Stimulated activated CD8-positive, alpha-beta memory T cell treated with anti-CD3 and anti-CD28 coated beads, Interleukin-4, amount 100 ng/mL, for 24 hours (primary cell): ENCODE data around the gene KSR1.

Experiments used
- DNase-seq: peaks from one replicate; pipeline ENCODE4 v3.0.0-alpha.2; 2020; ENCODE audit warnings: low read depth

Gene KSR1

DNA sequence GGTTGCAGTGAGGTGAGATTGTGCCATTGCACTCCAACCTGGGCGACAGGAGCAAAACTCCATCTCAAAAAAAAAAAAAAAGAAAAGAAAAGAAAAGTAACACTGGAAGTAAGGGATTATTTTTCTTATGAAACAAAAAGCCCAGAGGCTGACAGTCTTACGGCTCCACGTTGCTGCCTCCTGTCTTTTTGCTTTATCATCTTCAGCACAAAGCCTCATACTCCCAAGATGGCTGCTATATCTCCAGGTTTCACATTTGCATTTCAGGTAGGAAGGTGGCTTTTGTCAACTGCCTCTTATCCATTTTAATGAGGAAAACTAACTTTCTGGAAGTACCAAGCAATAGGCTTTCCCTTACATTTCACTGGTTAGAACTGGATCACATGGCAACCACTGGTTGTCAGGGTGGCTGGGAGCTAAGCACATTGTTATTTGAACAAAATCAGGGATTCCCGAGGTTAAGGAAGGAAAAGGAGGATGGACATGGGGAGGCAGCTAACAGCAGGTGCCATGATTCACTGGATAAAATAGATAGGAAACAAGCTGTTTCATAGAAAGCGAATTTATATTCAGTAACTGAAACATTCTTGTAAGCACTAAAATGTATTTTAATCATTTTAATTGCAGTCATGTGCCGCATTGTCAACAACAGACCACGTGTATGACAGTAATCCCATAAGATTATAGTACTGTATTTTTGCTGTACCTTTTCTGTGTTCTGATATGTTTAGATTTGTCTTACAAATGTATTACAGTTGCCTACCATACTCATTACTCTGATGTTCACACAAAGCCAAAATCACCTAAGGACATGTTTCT, 58.6 kb downstream of the KSR1 start:
- DNase-seq, result no peak

DNA sequence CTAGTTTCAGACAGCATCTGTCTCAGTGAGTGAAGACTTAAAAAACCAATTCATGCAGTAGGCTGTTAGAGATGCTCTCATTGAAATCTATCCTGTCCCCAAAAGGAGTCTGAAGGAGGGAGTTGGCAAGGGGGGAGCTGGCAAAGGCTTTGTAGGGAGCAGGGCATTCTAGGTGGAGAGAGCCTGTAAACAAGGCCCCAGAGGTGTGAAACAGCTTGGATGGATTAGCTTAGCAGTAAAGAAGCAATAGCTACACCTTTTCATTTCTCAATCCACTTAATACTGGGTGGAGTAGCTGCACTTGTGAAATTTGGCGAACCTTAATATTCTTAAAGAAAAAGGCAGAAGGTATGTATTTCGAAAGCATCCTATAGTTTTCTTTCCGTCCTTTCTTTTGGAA, 61.8 kb downstream of the KSR1 start:
- DNase-seq, result no peak

DNA sequence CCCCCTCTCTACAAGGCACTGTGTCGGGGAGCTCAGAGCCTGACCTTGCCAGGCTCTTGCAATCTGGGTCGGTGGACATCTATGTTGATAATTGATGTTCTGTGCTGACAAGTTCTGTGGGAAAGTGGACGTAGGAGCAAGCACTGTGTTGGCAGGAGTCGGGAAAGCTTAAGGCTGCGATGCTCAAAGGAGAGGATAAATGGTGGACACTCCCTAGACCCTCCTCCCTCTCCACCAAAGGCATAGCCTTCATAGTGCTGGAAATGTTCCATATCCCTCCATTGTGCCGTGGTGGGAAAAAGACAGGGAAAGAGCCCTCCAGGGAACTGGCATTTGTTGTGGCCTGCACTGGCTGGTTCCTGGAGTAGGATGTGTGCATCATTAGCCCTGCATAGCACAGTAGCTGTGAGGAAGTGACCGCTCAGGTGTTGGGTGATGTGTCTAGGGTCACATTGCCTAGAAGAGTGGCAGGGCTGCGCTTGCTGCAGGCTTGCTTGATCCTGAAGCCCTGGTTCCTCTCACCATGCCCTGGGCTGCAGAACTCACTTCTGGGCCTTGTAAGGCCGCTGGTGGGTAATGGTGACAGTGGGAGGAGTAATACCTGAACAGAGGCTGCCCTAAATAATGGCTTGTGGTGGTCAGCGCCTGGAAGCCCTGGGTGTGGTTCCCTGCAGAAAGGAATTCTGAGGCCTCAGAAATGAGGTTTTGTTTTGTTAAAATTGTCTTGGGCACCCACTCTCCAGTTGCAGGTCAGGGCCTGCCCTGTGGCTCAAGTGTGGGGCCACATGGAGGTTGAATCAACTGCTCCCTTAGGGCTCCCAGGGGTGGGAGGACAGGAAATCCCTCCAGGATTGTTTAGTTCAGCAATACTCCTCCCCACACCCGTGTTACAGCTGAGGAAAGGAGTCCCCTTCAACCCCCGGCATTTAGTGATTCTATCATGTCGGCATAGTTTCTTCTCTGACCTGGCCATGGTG, 62.6 kb downstream of the KSR1 start:
- DNase-seq, result no peak

DNA sequence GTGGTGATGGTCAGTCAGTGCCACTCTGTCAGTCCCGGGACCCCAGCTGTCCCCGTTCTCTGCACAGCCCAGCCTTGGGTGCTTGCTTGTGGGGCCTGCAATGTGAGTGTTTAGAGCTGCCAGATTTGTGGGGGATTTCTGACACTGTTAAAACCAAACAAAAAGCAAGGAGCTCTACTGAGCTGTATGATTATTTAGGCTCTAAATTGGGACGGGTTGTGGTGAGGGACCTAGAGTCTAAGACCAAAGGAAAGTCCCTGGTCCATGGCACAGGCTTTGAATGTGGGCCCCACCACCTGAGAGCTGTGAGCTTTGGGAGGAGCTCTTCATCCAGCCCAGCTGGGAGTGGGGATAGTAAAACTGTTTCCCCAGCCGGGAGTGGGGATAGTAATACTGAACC, 63.3 kb downstream of the KSR1 start:
- DNase-seq, result no peak

DNA sequence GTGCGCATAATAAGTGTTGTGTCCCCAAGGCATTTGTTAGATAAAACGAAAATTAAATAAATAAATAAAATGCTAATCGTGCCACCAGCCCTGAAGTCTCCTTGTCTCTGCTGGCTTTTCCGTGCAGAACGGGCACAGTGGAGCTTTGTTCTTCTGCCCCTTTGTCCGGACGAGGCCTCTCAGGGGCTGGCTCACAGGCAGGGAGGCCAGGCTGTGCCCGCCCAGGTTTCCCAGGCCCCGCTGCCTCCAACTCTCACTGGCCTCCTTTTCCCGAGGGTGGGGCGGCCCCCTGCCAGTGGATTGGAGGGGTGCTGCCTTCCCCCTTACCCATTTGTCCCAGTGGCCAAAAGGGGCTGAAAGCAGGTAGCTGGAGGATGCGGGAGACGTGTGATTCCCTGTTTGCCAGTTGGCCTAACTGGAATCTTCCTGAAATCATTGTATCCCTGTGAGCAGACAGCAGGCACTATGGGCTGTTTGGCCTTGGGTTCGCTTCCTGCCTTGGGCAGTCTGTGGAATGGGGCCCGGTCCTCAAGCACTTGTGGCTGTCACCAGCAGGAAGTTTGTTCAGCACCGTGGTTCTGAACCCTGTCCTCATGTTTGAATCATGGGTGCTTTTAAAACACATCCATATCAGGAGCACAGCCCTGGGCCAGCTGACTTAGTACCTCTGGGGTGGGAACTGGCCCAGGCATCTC, 64.4 kb downstream of the KSR1 start:
- DNase-seq, result no peak

DNA sequence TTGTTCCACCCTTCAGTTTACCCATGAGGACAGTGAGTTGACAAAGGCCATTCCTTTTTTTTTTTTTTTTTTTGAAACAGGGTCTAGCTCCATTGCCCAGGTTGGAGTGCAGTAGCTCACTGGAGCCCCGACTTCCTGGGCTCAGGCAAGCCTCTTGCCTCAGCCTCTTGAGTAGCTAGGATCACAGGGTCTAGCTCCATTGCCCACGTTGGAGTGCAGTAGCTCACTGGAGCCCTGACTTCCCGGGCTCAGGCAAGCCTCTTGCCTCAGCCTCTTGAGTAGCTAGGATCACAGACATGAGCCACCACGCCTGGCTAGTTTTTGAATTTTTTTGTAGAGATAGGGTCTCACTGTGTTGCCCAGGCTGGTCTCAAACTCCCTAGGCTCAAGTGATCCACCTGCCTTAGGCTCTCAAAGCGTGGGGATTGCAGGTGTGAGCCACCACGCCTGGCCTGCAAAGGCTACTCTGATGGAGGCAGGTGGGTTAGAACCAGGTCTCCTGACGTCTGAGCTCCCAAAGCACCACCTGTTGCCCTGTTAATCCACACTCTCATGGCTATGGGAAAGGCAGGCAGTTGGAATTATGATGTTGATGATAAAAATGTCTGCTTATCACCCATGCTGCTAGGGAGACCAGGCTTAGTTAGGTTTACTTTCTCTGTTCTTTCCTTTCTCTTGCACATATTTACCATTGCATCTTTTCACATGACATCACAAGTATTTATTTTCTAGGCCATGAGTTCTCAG, 65.2 kb downstream of the KSR1 start:
- no peak for DNase-seq

GRCh38 chr17:27522028-27522635, 65.9 kb downstream of the KSR1 start:
- DNase-seq, result no peak

- no peak for DNase-seq
Measured at GRCh38 chr17:27523712-27524111, 67.5 kb downstream of the KSR1 start.

DNA sequence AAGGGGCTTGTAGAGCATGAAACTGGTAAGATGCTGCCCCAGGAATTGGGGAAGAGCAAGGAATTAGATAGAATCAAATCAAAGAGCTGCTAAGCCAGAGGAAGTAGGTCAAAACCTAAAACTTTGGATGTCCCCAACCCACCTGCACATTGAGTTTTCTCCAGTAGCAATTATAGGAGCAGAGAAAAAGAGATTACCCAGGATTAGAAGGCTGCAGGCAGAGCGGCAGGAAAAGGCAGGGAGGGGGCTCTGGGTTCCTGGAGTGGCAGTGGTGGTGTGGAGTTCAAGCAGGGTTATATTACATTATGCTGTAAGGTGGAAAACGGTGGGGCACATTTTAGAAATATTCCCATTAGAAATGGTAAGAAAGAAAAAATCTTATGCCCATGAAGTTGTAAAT, 68.3 kb downstream of the KSR1 start:
- DNase-seq, result no peak

DNA sequence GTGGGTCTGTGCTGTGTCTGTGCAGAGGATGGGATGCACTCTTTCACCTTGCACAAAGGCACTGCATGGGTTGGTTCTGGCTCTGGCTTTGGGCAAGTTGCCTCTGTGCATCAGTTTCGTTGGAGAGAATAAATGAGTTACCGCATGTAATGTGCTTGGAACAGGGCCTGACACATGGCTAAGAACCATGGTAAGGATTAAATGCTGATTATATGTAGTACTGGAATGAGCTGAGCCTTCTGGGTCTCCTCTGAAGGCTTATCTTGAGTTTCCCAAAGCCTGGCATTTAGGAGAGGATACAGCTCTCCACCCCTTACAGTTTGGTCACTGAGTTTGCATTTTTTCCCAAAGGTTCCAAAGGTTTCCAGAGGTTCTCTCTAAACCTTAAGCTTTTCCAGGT, 69.1 kb downstream of the KSR1 start:
- DNase-seq, result no peak

GRCh38 chr17:27525836-27526603, 69.8 kb downstream of the KSR1 start:
- DNase-seq, result no peak

- peak; percentile 22 for DNase-seq
Measured at GRCh38 chr17:27526604-27527002, 70.4 kb downstream of the KSR1 start.

DNA sequence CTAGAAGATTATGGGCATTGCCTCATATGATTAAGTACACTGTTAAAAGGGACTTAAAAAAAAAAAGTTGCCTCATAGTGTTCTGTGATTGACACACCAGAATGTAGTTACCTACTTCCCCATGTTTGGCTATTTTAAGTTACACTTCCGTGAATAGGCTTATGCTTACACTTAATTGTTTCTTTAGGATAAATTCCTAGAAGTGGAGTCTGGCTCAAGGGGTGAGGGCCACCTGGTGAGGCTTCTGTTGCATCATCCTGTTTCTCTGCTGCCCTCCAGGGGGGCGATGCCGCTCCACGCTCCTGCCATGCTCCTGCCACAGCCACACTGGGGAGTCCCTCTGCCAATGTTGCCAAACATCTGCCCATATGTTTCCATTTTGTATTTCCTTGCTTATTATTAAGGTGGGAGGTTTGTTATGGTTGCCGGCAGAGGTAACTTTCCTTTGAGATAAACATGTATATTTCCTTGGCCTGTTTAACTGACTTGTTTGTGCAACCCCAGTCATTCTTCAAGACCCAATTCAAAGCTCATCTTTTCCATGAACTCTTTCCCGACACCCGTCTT, 73.1 kb downstream of the KSR1 start:
- no peak for DNase-seq

DNA sequence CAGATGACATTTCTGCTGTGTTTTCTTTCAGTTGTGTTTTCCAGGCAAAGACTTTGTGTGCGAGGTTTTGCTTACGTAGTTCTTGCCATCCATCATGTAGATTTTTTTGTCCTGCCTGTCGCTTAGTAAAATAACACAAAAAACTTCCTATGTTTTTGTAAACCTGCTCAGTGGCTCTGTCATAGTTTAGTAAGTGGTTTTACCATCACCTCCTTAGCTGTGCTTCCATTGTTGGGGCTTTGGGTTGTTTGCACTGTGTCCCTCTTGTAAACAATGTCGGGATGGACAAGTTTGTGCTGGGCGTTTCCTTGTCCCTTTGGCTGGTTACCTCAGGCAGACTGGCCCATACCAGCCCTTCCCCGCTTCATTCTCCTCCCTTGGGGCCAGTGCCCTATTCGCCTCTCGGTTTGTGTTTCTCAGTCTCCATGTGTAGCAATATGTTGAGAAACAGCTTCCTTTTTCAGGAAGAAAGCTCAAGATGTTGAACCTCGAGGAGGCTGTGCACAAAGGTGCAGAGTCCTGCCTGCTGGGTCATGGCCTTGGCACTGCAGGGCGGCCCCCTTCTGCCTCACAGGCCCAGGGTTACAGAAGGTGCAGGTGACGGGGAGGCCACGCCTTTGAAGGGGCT, 74.6 kb downstream of the KSR1 start:
- DNase-seq, result no peak

DNA sequence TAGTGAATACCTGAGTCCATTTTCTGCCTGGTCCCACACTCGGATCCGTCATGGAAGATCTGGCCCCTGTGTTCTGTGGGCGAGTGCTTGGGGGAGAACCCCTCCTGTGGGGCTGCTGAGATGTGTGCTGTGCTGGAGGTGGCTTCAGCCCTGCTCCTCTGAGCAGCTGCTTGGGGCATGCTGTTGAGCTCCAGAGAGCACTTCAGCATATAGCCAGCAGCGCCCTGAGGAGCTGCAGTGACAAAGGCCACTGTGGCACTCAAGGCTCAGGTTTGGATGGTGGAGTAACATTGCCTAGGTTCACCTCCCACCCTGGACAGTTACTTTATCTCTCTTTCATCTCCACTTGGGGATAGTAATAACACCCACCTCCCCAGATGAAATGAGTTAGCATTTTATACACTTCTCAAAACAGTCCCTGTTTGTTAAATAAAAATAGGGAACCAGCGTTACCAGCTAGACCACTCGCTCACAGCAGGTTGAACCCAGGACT, 75.3 kb downstream of the KSR1 start:
- no peak for DNase-seq

GRCh38 chr17:27532269-27533263, 76.3 kb downstream of the KSR1 start:
- no peak for DNase-seq

GRCh38 chr17:27533874-27534815, 77.9 kb downstream of the KSR1 start:
- DNase-seq, result no peak
